ENCODE data around the gene SLAMF1.

SLAMF1 gene

DNA sequence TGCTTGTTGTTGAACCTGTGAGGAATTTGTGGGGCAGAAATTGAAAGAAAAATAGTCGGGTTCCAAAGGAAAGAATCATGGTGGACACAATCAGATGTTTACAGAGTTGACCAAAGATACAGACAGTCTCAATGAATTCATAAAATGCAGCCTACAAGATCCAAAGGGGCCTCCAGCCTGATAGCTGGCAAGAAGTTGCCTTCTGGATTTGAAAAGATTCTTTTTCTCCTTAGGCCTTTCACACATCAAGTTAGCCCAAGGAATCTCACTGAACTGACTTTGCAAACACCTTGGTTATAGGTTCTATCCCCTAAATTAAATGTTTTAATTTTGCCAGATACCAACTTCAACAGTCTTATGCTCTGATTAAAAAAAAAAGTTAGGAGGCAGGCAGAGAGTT lies 21.5 kb downstream of the SLAMF1 start:
- H3K27me3 ChIP-seq = no peaks in the 10 kb centered on the region
- no peak overlapping the region for H3K27ac ChIP-seq
- H3K9me3 ChIP-seq = no peaks in the 10 kb centered on the region

GRCh38 chr1:160624464-160624863 lies 22.4 kb downstream of the SLAMF1 start:
- no peaks in the 10 kb centered on the region for H3K9me3 ChIP-seq
- H3K27me3 ChIP-seq = no peaks in the 10 kb centered on the region
- no peak for TF ChIP-seq CTCF (IDR thresholded peaks at IDR 0.05)
- H3K36me3 ChIP-seq = no peaks in the 10 kb centered on the region
- H3K4me3 ChIP-seq (ENCODE audit: low read depth in 1 of 2, low read length in 1 of 2) = no peak overlapping the region
- H3K4me1 ChIP-seq (ENCODE audit: control insufficient read depth in 1 of 2, insufficient read depth in 1 of 2, low read depth in 1 of 2, low read length in 1 of 2) = peaks cover under 1 to 2% of the 10 kb centered on the region in 2 experiments
- no peak overlapping the region for H3K27ac ChIP-seq

More for the DNA sequence above, 21.5 kb downstream of the SLAMF1 start:
- peaks cover 9 to 10% of the 10 kb centered on the region in 2 experiments for H3K4me1 ChIP-seq (ENCODE audit: control insufficient read depth in 1 of 2, insufficient read depth in 1 of 2, low read depth in 1 of 2, low read length in 1 of 2)
- TF ChIP-seq CTCF (IDR thresholded peaks at IDR 0.05) = no peak
- no peak overlapping the region for H3K4me3 ChIP-seq (ENCODE audit: low read depth in 1 of 2, low read length in 1 of 2)
- no peaks in the 10 kb centered on the region for H3K36me3 ChIP-seq

- Histone ChIP-seq H3K4me3 (ENCODE audit: low read depth in 1 of 2, low read length in 1 of 2) (no peak overlapping the region), H3K4me1 (ENCODE audit: control insufficient read depth in 1 of 2, insufficient read depth in 1 of 2, low read depth in 1 of 2, low read length in 1 of 2) (no peaks in the 10 kb centered on the region), H3K27ac (no peak overlapping the region), H3K9me3 (no peaks in the 10 kb centered on the region), H3K27me3 (no peaks in the 10 kb centered on the region), H3K36me3 (no peaks in the 10 kb centered on the region)
- no peak for TF ChIP-seq CTCF (IDR thresholded peaks at IDR 0.05)
These were observed 23.0 kb downstream of the SLAMF1 start for GRCh38 chr1:160623862-160624261.

DNA sequence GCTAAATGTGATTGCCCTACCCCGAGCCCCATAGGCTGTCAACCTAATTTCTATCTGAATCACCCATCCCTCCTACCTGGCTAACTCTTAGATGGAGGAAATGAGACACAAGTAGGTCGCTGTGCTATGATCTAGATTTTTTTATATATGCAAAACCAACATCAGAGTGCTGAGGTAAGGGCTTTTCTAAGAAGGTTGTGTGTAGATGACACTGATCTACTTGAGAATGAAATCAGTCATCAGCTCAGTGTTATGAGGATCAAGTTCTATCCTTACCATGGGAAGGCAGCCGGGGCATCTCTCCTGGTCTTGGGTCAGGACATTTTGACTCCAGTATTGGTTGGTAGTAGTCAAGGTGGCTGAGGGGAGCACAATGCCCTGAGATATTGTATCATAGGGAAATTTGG lies 23.6 kb downstream of the SLAMF1 start:
- Histone ChIP-seq H3K9me3 (no peaks in the 10 kb centered on the region), H3K27me3 (no peaks in the 10 kb centered on the region), H3K36me3 (no peaks in the 10 kb centered on the region), H3K4me1 (ENCODE audit: control insufficient read depth in 1 of 2, insufficient read depth in 1 of 2, low read depth in 1 of 2, low read length in 1 of 2) (peaks cover 0 to 1% of the 10 kb centered on the region in 2 experiments), H3K4me3 (ENCODE audit: low read depth in 1 of 2, low read length in 1 of 2) (no peak overlapping the region), H3K27ac (no peak overlapping the region)
- no peak for TF ChIP-seq CTCF (IDR thresholded peaks at IDR 0.05)

DNA sequence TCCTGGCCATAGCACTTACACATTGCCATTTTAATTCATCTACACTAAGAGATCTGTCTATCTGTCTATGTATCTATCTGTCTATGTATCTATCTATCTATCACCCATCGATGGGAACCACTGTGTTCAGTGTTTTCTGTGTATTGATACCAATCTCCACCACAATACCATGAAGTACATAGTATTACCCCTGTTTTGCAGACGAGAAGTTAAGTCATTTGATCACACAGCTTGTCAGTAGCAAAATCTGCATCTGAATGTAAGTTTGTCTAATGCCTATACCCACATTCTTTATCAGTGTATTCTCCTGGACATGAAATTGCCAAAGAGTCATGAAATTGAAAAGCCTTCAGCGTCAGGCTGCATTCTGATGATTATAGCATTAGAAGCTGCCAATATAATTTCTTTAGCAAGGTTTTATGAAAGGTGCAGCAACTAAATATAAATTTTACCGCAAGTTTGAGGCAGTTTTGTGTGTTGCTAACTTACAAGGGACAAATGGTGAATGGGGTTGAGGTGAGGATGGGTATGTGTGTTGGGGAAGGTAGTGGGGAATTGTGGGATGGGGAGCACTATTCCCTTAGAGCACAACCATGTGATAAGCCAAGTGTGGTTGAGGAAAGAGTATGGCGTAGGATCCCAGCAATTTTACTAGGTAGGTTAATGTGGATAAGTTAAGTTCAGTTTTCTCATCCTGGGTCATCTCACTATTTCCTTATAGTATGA lies 24.2 kb downstream of the SLAMF1 start:
- no peaks in the 10 kb centered on the region for H3K36me3 ChIP-seq
- no peaks in the 10 kb centered on the region for H3K9me3 ChIP-seq
- peaks cover under 1 to 4% of the 10 kb centered on the region in 2 experiments for H3K4me1 ChIP-seq (ENCODE audit: control insufficient read depth in 1 of 2, insufficient read depth in 1 of 2, low read depth in 1 of 2, low read length in 1 of 2)
- no peak for TF ChIP-seq CTCF (IDR thresholded peaks at IDR 0.05)
- no peak overlapping the region for H3K27ac ChIP-seq
- H3K27me3 ChIP-seq = no peaks in the 10 kb centered on the region
- no peak overlapping the region for H3K4me3 ChIP-seq (ENCODE audit: low read depth in 1 of 2, low read length in 1 of 2)

Measured in neutrophil (primary cell).